Loucy (cell line): Measurements from ENCODE around the gene CD300C.

Source experiments
- H2AFZ ChIP-seq: fragments of 200-600 bp; sonication (generic); 2 replicates; pipeline ENCODE4 v1.6.0; 2016; ENCODE audit warnings: antibody characterized with exemption, mild to moderate bottlenecking, low read length, moderate library complexity
- H3F3A ChIP-seq: fragments of 200-600 bp; 2 replicates; pipeline ENCODE4 v1.6.0; 2016; ENCODE audit warnings: antibody characterized with exemption, low read depth, mild to moderate bottlenecking
- H3K27me3 ChIP-seq: fragments of 200-600 bp; sonication (generic); 2 replicates; pipeline ENCODE4 v1.6.1; 2014; ENCODE audit warnings: low read length, mild to moderate bottlenecking; ENCODE audit not compliant: insufficient read depth, poor library complexity, severe bottlenecking
- H3K36me3 ChIP-seq: fragments of 200-600 bp; sonication (generic); 2 replicates; pipeline ENCODE4 v1.6.1; 2016; ENCODE audit warnings: low read length; ENCODE audit not compliant: insufficient read depth
- H3K4me1 ChIP-seq: fragments of 200-600 bp; sonication (generic); 2 replicates; pipeline ENCODE4 v1.5.1; 2014; ENCODE audit warnings: low read length, mild to moderate bottlenecking; ENCODE audit not compliant: insufficient read depth, poor library complexity, severe bottlenecking
- H3K4me2 ChIP-seq: fragments of 200-600 bp; sonication (generic); 2 replicates; pipeline ENCODE4 v1.6.0; 2014; ENCODE audit warnings: antibody characterized with exemption, low read length, low read depth, mild to moderate bottlenecking; ENCODE audit not compliant: poor library complexity, severe bottlenecking
- H3K4me3 ChIP-seq: fragments of 200-600 bp; sonication (generic); 2 replicates; pipeline ENCODE4 v1.5.1; 2014; ENCODE audit warnings: low read length, mild to moderate bottlenecking, mixed read lengths; ENCODE audit not compliant: poor library complexity, severe bottlenecking
- H3K79me2 ChIP-seq: fragments of 200-600 bp; sonication (generic); 2 replicates; pipeline ENCODE4 v1.6.1; 2014; ENCODE audit warnings: low read length; ENCODE audit not compliant: insufficient read depth
- H3K9ac ChIP-seq: fragments of 200-600 bp; sonication (generic); 2 replicates; pipeline ENCODE4 v1.6.0; 2014; ENCODE audit warnings: mild to moderate bottlenecking, low read depth, low read length, moderate library complexity; ENCODE audit not compliant: poor library complexity, severe bottlenecking
- H3K9me2 ChIP-seq: fragments of 200-600 bp; sonication (generic); replicated peaks from 2 replicates; pipeline ENCODE4 v1.6.1; 2016; ENCODE audit warnings: low read depth, low read length, mixed read lengths
- H3K9me3 ChIP-seq: fragments of 200-600 bp; sonication (generic); 2 replicates; pipeline ENCODE4 v1.6.1; 2014; ENCODE audit warnings: mild to moderate bottlenecking, antibody characterized with exemption, low read length, low read depth; ENCODE audit not compliant: insufficient read depth
- H4K20me1 ChIP-seq: fragments of 200-600 bp; sonication (generic); 2 replicates; pipeline ENCODE4 v1.6.0; 2014; ENCODE audit warnings: antibody characterized with exemption, low read length, mild to moderate bottlenecking; ENCODE audit not compliant: insufficient read depth, poor library complexity, severe bottlenecking
- EZH2phosphoT487 ChIP-seq: fragments of 200-600 bp; IDR thresholded peaks from 2 replicates; pipeline ENCODE4 v1.6.1; 2018; ENCODE audit warnings: antibody characterized with exemption, mild to moderate bottlenecking, moderate library complexity, borderline replicate concordance
- TF ChIP-seq, protein P1 (sequence below): fragments of 200-600 bp; sonication (generic); conservative IDR thresholded peaks from 2 replicates; pipeline ENCODE4 v1.5.1; 2014; ENCODE audit warnings: mild to moderate bottlenecking, antibody characterized with exemption, low read length

Gene CD300C

DNA sequence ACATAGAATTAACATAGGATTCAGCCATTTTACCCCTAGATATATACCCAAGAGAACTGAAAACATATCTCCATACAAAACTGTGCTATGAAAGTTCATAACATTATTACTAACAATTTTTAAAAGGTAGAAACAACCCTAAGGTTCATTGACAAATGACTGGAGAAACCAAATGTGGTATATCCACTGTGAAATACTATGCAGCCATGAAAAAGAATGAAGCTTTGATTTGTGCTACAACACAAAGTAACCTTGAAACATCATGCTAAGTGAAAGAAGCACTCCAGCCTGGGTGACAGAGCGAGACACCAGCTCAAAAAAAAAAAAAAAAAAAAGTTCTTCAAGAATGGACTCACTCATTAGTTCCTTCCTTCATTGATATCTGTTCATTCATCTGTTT lies 45.6 kb upstream of the CD300C start:
- Histone ChIP-seq H3K4me1 (no peaks in the 10 kb centered on the region), H3K27me3 (no peaks in the 10 kb centered on the region), H3K9me2 (no peaks in the 10 kb centered on the region), H3K9me3 (no peaks in the 10 kb centered on the region), H3K9ac (no peak overlapping the region), H2AFZ (no peak overlapping the region), H3K36me3 (no peaks in the 10 kb centered on the region), H3K4me3 (no peak overlapping the region), H3K79me2 (no peaks in the 10 kb centered on the region), H4K20me1 (no peaks in the 10 kb centered on the region), H3K4me2 (no peak overlapping the region), H3F3A (no peaks in the 10 kb centered on the region)
- TF ChIP-seq EZH2phosphoT487 = no peak
- TF ChIP-seq, protein P1, sequence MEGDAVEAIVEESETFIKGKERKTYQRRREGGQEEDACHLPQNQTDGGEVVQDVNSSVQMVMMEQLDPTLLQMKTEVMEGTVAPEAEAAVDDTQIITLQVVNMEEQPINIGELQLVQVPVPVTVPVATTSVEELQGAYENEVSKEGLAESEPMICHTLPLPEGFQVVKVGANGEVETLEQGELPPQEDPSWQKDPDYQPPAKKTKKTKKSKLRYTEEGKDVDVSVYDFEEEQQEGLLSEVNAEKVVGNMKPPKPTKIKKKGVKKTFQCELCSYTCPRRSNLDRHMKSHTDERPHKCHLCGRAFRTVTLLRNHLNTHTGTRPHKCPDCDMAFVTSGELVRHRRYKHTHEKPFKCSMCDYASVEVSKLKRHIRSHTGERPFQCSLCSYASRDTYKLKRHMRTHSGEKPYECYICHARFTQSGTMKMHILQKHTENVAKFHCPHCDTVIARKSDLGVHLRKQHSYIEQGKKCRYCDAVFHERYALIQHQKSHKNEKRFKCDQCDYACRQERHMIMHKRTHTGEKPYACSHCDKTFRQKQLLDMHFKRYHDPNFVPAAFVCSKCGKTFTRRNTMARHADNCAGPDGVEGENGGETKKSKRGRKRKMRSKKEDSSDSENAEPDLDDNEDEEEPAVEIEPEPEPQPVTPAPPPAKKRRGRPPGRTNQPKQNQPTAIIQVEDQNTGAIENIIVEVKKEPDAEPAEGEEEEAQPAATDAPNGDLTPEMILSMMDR = no peak

DNA sequence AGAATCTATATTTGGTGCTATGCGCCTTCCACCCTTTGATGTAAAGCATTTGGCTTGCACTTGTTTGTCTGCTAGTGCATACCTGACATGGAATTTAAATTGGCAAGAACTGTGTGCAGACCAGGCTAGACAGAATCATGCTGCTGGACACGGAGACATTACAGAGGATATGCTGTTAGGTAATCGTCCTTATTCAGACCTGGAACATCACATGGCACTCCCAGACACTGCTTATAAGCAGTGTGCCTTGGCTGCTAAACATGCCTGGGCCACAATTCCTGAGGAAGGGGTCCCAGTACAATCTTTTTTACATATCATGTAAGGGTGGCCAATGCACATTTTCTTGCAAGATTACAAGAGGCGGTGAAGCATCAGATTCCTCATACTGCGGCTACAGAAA lies 39.8 kb upstream of the CD300C start:
- H3K36me3 ChIP-seq = no peaks in the 10 kb centered on the region
- H3F3A ChIP-seq = no peaks in the 10 kb centered on the region
- no peaks in the 10 kb centered on the region for H3K9me3 ChIP-seq
- H3K9ac ChIP-seq = no peak overlapping the region
- H2AFZ ChIP-seq = no peak overlapping the region
- no peak overlapping the region for H3K4me3 ChIP-seq
- H3K4me2 ChIP-seq = no peak overlapping the region
- H4K20me1 ChIP-seq = no peaks in the 10 kb centered on the region
- H3K4me1 ChIP-seq = no peaks in the 10 kb centered on the region
- no peak for TF ChIP-seq EZH2phosphoT487
- TF ChIP-seq, protein P1 = no peak
- H3K27me3 ChIP-seq = no peaks in the 10 kb centered on the region
- no peaks in the 10 kb centered on the region for H3K79me2 ChIP-seq
- H3K9me2 ChIP-seq = no peaks in the 10 kb centered on the region

DNA sequence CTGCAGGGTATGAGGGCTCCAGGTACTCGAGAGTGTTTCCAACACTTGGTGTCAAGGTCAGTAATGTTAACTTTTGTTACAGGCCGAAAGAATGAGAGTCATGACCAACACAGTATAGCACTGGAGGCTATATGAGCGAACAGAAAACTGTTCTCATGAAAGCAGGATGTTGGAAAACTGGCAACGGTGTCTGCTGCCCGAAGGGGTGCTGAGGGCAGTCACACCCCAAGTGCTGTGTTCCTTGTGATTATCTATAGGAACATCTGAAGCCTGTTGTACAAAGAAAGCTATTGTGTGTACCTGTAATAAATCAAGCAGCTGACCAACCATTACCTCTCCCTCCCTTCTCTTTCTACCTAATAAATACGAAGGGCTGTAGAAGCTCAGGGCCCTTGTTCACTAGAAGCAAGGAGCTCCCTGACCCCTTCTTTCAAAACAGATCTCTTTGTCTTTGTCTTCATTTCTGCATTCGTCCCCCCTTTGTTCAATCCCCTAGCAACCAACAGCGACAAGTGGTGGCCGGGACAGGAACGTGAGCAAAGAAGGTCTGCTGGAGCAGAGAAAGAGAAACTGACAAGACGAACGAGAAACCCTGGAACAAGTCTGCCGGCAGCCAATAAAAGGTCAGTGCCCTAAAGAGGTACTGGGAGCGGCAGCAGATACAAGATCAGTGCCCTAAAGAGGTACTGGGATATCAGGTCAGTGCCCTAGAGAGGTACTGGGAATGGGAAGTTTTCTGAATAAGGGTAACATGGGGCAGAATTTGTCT lies 38.6 kb upstream of the CD300C start:
- Histone ChIP-seq H3K9me3 (no peaks in the 10 kb centered on the region), H2AFZ (no peak overlapping the region), H3K4me3 (no peak overlapping the region), H3K4me2 (no peak overlapping the region), H3K79me2 (no peaks in the 10 kb centered on the region), H3K36me3 (no peaks in the 10 kb centered on the region), H3K27me3 (no peaks in the 10 kb centered on the region), H3F3A (no peaks in the 10 kb centered on the region), H4K20me1 (no peaks in the 10 kb centered on the region), H3K9me2 (no peaks in the 10 kb centered on the region), H3K4me1 (peaks cover 2% of the 10 kb centered on the region), H3K9ac (no peak overlapping the region)
- TF ChIP-seq, protein P1 = no peak
- no peak for TF ChIP-seq EZH2phosphoT487
